Measurements from ENCODE around the gene FLT1.

Gene FLT1

GRCh38 chr13:28338006-28338574 is 156.8 kb downstream of the FLT1 start:
- TF ChIP-seq CTCF (IDR thresholded peaks at IDR 0.05) = no peak

DNA sequence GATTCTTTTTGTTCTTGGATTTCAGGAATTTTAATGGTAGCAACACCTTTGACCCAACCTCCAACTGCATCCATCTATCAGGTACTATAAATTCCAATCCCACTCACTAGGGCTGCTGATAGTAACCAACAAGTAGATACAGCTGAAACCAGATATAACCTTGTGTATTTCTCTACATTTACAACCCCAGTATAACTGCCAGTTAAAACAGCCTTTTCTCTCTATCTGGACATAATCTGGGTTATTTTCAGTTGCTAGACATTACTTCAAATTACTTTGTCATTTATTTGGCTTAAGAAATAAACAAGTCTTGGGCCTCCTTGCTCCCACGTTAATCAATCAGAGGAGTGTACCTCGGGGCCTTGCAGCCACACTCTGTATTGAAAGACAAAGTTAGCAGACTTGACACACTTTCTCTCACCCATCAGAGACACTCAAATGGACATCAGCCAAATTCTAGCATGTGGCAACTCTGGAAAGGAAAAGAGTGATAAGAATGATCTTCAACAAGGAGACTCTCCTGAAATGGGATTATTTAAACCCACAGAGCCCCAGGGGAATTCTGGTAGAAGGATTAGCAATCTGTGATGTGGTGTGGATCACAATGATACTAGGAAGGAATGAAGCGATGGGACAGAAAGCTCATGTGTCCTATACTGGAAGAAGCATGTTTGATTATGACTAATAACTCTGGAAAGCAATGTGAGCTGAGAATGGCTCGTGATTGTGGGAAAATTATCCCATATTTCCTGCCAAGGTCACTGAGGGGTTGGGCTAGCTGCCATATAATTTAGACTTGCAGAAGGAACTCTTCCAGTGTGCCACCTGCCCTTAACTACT is 157.5 kb downstream of the FLT1 start:
- TF ChIP-seq CTCF (IDR thresholded peaks at IDR 0.05) = no peak

GRCh38 chr13:28336193-28336657 is 158.7 kb downstream of the FLT1 start:
- no peak for TF ChIP-seq CTCF (IDR thresholded peaks at IDR 0.05)

DNA sequence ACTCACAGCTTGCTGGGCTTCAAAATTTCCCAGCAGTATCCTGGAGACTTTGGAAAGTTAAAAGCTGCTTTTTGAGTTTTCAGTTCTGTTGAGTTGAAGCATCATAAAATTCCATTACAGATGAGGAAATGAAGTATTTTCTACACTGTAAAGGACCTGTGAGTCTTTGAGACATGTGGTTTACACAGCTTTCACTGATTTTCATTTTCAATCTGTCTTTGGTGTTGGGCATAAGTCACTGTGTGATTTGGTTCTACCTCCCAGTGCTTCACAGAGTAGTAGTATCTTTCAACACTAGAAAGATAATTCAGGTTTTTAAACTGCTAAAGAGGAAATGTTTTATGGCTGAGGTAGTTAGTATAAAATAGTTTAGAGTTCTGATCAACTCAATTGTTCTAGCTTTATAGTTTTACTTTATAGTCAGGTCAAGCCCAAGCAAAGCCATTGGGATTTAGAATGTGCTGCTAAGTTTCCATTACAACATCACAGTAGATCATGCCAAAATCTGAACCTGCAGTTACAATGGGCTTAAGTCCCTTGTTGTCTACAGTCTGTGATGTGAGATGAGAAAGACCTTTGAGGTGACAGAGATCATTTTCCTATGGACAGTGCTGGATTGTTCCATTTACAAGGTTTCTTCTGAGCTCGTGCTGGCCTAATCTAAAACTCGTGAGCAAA is 161.6 kb downstream of the FLT1 start:
- no peak for TF ChIP-seq CTCF (IDR thresholded peaks at IDR 0.05)

DNA sequence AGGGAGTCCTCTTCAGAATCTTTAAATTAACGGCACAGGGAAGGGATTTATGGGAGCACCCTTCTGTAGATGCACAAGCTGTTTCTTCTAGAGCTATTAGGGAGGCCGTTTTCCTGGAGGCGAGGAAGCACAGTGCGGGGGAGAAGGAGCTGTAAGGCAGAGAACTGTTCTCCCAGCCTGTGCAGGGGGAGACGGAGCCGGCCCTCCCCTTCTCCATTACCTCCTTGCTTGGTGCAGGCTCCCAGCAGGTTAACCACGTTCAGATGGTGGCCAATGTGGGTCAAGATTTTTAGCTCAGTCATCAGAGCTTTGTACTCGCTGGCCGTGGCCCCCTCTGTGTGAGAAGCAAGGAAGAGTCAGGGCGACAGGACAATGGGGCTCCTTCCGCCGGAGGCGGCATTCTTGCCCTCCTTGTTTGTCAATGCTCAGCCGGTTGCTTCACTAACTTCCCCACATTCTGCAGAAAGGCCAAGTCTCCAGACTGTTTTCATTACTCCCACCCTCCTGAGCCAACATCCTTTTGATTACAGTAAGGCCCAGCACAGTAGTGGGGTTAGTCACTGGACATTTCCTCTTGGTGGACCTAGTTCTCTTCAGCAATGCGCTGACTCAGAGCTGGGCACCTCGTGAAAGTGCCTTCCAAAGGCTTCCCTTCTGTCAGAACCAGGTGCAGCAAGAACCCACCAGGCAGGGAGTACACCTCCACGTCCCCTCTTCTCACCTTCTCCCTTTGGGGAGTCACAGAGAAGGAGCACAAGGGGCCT is 165.4 kb downstream of the FLT1 start:
- TF ChIP-seq CTCF (IDR thresholded peaks at IDR 0.05) = no peak

DNA sequence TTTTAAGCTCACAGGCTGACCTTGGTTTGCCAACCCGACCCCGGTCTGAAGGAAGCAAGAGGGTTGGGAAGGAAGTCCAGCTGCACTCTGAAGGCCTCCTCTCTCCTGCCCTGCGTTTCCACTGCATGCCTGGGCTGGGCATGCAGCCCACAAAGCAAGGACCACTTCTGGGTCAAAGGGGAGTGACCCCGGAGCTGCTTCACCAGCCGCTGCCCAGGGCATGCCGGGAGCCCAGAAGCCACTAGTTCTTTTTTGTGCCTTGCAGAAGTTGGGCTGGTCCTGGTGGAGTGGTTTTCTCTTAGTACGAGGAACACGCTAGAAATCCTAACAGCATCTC is 166.7 kb downstream of the FLT1 start:
- no peak for TF ChIP-seq CTCF (IDR thresholded peaks at IDR 0.05)
